ENCODE results near the gene GNMT. TPM values are rescaled to one million over a fixed set of nuclear protein-coding genes. Genes with fewer than 3 reads are reported as not detected.

The GNMT gene
- total and polyA plus RNA-seq, 2 experiments from 2014 or later, result 0.21 to 1.3 TPM

DNA sequence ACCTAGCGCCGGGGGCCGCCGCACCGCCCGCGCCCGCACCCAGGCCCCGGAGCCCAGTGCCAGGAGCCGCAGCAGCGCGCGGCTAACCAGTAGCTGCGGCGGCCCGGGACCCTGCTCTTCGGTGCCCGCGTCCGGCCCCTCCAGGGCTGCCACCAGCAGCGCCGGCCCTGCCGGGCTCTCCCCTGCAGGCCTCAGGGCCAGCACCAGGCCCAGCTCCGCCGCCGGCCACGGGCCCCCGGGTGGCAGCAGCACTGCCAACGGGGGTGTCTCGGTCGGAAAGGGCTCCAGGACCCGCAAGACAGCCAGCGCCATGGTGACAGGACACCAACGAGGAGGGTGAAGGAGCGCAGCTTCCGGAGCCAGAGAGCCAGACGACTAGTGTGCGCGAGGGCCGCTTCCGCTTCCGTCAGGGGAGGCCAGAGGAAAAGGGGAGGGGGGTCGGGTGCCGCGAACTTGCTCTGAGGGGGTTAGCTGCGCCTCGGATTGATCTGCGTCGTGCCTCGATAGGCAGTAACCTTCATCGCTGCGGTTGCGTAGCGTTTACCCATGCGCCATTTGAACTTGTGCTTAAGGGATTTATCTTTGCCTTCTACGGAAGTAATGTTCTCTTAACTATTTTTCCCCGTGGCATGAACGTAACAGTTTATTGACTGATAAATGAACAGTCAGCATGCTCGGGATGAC lies 18.4 kb downstream of the GNMT start, which contains the start of gene PEX6:
TSS of gene PEX6 (minus strand) at position 343 of the 684 bp plus-strand sequence. CDS start at position 312, 31 bp downstream.
- Histone ChIP-seq H3K27me3 (no peaks in the 10 kb centered on the region), H3K36me3 (no peaks in the 10 kb centered on the region), H3K4me3 (peak within 1 kb of the TSS; percentile 89), H3K4me1 (ENCODE audit: low read depth) (peaks cover 5% of the 10 kb centered on the region), H3K9me3 (ENCODE audit: low read depth) (no peaks in the 10 kb centered on the region), H3K27ac (peak within 1 kb of the TSS; percentile 86)
- peak; percentile 87 to 95 for DNase-seq (ENCODE audit: low read depth in 1 of 2, low spot score in 1 of 2)
- TF ChIP-seq, protein P1, sequence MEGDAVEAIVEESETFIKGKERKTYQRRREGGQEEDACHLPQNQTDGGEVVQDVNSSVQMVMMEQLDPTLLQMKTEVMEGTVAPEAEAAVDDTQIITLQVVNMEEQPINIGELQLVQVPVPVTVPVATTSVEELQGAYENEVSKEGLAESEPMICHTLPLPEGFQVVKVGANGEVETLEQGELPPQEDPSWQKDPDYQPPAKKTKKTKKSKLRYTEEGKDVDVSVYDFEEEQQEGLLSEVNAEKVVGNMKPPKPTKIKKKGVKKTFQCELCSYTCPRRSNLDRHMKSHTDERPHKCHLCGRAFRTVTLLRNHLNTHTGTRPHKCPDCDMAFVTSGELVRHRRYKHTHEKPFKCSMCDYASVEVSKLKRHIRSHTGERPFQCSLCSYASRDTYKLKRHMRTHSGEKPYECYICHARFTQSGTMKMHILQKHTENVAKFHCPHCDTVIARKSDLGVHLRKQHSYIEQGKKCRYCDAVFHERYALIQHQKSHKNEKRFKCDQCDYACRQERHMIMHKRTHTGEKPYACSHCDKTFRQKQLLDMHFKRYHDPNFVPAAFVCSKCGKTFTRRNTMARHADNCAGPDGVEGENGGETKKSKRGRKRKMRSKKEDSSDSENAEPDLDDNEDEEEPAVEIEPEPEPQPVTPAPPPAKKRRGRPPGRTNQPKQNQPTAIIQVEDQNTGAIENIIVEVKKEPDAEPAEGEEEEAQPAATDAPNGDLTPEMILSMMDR (IDR thresholded peaks at IDR 0.05; ENCODE audit: low read depth, low read length), result no peak

DNA sequence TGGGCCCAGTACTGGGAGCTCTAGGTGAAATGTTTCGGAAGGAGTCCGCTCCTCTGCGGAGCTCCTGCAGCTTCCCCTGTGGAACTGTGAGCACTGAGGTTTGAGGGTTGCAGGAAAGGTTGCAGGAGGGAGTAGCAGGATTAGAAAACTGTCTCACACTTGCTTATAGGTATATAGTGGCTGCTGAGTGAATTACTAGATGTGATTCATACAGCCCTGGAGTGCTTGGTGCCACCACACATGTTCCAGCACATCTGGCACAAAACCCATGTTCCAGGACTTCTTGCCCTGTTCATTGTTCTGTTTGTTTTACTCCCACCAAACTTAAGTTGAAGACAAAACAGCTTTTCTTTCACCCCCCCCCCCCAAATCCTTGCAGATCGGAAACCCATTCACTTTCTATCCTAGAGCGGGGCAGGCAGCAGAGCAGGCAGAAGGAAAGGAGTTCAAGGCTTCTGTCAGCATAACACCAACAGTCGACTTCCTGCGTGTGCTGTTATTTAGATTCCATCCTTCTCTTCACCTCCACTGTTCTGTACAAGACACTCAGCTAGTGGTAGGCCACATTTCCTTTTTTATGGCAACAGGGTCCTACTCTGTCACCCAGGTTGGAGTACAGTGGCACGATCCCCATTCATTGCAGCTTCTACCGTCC lies 19.1 kb downstream of the GNMT start:
- H3K36me3 ChIP-seq, result no peaks in the 10 kb centered on the region
- no peaks in the 10 kb centered on the region for H3K27me3 ChIP-seq
- H3K4me1 ChIP-seq (ENCODE audit: low read depth), result peaks cover 5% of the 10 kb centered on the region
- H3K9me3 ChIP-seq (ENCODE audit: low read depth), result no peaks in the 10 kb centered on the region
- peak overlapping the region; percentile 86 for H3K27ac ChIP-seq
- H3K4me3 ChIP-seq, result peak overlapping the region; percentile 89
- TF ChIP-seq, protein P1 (IDR thresholded peaks at IDR 0.05; ENCODE audit: low read depth, low read length), result no peak
- DNase-seq (ENCODE audit: low read depth in 1 of 2, low spot score in 1 of 2), result no peak

DNA sequence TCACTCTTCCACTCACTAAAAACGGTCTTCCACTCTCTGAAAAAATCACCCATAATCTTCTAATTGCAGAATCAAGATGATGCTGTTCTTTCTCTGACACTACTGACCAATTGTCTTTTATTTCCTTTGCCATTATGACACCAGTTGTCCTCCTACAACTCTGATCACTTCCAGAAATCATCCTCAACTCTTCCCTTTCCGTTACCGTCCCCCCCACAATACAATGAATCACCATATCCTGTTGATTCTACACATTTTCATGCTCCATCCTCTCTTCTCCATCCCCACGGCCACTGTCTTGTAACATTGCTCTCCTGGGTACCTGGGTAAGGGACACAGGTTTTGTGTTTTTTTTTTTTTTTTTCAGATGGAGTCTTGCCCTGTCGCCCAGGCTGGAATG lies 21.3 kb downstream of the GNMT start:
- no peak for DNase-seq (ENCODE audit: low read depth in 1 of 2, low spot score in 1 of 2)
- Histone ChIP-seq H3K36me3 (no peaks in the 10 kb centered on the region), H3K4me3 (no peak overlapping the region), H3K9me3 (ENCODE audit: low read depth) (no peaks in the 10 kb centered on the region), H3K27me3 (no peaks in the 10 kb centered on the region), H3K27ac (no peak overlapping the region), H3K4me1 (ENCODE audit: low read depth) (peaks cover 9% of the 10 kb centered on the region)
- TF ChIP-seq, protein P1 (IDR thresholded peaks at IDR 0.05; ENCODE audit: low read depth, low read length), result no peak

DNA sequence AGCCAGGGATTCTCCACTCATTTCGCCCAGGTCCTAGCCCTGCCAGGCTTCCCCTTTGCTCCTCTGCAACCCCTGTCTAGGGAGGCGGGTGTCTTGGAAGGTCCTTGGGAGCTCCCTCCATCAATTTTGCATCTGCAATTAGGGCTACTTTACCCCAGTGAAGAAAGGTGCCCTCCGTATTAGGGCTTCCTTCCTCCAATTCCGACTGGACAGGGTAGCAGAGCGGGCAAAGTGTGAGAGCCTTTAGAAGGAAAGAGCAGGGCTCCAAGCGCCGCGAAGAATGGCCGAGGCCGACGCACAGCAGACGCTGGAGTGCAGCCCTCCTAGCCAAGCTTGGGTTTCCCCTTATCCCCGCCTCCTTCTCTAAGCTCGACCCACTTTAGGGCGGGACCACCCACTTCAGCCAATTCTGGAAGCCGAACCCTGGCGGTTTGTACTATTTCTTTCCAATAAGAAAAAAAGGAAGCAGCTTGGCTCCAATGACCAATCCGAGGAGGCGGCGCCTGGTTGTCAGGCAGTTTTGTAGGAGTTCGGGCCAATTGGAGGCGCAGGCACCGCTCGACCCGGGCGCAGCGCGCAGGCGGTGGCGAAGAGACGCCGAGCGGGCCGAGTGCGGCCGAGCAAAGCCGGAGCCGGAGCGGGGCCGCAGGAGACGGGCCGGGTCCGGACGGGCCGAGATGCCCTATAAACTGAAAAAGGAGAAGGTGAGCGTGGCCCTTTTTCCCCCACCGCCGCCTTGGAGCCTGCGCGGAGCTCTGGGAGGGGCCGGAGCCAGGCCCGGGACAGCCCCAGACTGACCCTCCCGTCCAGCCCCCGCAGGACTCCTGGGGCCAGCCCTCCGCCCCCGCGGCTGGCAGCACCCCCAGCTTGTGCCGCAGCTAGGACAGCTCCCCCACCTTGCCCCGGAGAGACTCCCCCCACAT lies 23.7 kb downstream of the GNMT start, which contains the start of gene PPP2R5D:
TSS of gene PPP2R5D (plus strand) at position 570 of the 923 bp plus-strand sequence. CDS start at position 678, 108 bp downstream.
- Histone ChIP-seq H3K4me3 (peak within 1 kb of the TSS; percentile 50), H3K36me3 (no peaks in the 10 kb centered on the region), H3K27ac (peak within 1 kb of the TSS; percentile 85), H3K27me3 (no peaks in the 10 kb centered on the region), H3K4me1 (ENCODE audit: low read depth) (peaks cover 4% of the 10 kb centered on the region), H3K9me3 (ENCODE audit: low read depth) (no peaks in the 10 kb centered on the region)
- DNase-seq (ENCODE audit: low read depth in 1 of 2, low spot score in 1 of 2), result peak; percentile 99
- TF ChIP-seq, protein P1 (IDR thresholded peaks at IDR 0.05; ENCODE audit: low read depth, low read length), result no peak

DNA sequence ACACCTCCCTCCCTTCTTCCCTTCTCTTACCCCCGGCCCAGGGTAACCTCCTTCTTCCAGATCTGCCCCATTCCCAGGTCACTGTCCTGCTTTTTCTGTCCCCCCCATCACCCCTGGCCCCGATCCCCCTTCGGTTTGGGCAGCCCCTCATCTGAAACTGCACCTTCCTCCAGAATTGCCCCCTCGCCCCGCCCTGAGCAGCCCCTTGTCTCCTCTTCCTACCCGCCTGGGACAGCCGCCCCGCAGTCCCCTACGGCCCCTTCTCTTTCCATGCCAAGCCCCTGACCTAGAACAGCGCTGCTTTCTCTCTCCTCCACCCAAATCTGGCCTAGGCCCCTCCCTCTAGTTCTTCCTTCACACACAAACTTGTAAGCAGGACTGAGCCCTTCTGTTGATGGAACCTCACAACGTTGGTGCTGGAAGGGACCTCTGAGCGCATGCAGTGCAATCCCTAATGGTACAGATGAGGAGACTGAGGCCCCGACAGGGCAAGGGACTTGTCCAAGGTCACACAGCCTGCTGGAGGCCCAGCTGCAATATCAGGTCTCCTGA lies 24.4 kb downstream of the GNMT start:
- Histone ChIP-seq H3K27ac (peak overlapping the region; percentile 66), H3K9me3 (ENCODE audit: low read depth) (no peaks in the 10 kb centered on the region), H3K4me1 (ENCODE audit: low read depth) (peaks cover 4% of the 10 kb centered on the region), H3K36me3 (peaks cover 6% of the 10 kb centered on the region), H3K4me3 (peak overlapping the region; percentile 50), H3K27me3 (no peaks in the 10 kb centered on the region)
- peak; percentile 25 to 29 for DNase-seq (ENCODE audit: low read depth in 1 of 2, low spot score in 1 of 2)
- TF ChIP-seq, protein P1 (IDR thresholded peaks at IDR 0.05; ENCODE audit: low read depth, low read length), result no peak

All from cardiac muscle cell (in vitro differentiated cells and primary cell).